Body of pancreas (tissue), 4 donors: ENCODE data around the gene AFF3.

Experiments
- POLR2A ChIP-seq, 3 donors: fragments of 450-650 bp; IDR thresholded peaks; one replicate each; pipeline ENCODE4 v1.6.1; 2016; ENCODE audit warnings: antibody characterized with exemption in 3 of 3, mild to moderate bottlenecking in 2 of 3
- TF ChIP-seq, protein P1 (sequence below), 7 experiments: fragments of 450-650 bp in 4 of 7; fragments of 200-600 bp in 3 of 7; sonication (generic) in 3 of 7; IDR thresholded peaks; one replicate each; pipeline ENCODE4 v1.5.1; 2016 to 2019; ENCODE audit warnings: antibody characterized with exemption in 7 of 7

DNA sequence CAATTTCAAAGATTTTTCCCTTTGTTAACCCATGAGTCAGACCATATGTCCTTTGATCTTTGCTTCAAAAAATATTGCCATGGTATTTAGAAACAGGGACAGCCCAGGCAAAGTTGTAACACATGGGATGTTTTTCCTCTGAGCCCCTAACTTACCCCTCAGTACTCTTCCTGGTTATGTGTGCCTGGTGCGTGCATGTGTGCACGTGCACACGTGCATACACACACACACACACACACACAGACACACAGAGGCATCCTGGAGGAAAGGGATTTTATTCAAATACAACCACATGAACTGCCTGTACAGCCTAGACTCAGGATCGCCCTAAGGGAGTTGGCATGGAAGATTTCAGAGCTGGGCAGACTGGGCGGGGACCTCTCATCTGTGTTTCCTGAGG, 5.1 kb downstream of the AFF3 start:
- TF ChIP-seq, protein P1, sequence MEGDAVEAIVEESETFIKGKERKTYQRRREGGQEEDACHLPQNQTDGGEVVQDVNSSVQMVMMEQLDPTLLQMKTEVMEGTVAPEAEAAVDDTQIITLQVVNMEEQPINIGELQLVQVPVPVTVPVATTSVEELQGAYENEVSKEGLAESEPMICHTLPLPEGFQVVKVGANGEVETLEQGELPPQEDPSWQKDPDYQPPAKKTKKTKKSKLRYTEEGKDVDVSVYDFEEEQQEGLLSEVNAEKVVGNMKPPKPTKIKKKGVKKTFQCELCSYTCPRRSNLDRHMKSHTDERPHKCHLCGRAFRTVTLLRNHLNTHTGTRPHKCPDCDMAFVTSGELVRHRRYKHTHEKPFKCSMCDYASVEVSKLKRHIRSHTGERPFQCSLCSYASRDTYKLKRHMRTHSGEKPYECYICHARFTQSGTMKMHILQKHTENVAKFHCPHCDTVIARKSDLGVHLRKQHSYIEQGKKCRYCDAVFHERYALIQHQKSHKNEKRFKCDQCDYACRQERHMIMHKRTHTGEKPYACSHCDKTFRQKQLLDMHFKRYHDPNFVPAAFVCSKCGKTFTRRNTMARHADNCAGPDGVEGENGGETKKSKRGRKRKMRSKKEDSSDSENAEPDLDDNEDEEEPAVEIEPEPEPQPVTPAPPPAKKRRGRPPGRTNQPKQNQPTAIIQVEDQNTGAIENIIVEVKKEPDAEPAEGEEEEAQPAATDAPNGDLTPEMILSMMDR (IDR thresholded peaks at IDR 0.05): no peak
- no peak for TF ChIP-seq POLR2A (IDR thresholded peaks at IDR 0.05)
